GM10266 (cell line): ENCODE measurements around the gene BRMS1L.

Experiments used
- DNase-seq: peaks from one replicate; pipeline ENCODE4 v3.0.0; 2012; ENCODE audit errors: extremely low spot score
- TF ChIP-seq, protein P1 (sequence below): IDR thresholded peaks from 2 replicates; pipeline ENCODE4 v1.5.1; 2012; ENCODE audit warnings: mild to moderate bottlenecking, low read depth; ENCODE audit not compliant: control insufficient read depth, insufficient read depth; ENCODE audit errors: missing control alignments

The BRMS1L gene

DNA sequence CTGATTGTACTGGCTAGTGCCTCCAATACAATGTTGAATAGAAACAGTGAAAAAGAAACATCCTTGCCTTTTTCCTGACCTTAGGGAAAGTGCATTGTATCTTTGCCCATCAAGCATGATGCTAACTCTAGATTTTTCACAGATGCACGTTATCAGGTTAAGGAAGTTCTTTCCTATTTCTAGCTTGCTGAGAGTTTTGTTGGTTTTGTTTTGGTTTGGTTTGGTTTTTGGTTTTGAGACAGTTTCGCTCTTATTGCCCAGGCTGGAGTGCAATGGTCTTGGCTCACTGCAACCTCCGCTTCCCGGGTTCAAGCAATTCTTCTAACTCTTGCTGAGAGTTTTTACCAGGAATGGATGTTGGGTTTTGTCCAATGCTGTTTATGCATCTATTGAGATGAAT is 89.0 kb downstream of the BRMS1L start:
- TF ChIP-seq, protein P1, sequence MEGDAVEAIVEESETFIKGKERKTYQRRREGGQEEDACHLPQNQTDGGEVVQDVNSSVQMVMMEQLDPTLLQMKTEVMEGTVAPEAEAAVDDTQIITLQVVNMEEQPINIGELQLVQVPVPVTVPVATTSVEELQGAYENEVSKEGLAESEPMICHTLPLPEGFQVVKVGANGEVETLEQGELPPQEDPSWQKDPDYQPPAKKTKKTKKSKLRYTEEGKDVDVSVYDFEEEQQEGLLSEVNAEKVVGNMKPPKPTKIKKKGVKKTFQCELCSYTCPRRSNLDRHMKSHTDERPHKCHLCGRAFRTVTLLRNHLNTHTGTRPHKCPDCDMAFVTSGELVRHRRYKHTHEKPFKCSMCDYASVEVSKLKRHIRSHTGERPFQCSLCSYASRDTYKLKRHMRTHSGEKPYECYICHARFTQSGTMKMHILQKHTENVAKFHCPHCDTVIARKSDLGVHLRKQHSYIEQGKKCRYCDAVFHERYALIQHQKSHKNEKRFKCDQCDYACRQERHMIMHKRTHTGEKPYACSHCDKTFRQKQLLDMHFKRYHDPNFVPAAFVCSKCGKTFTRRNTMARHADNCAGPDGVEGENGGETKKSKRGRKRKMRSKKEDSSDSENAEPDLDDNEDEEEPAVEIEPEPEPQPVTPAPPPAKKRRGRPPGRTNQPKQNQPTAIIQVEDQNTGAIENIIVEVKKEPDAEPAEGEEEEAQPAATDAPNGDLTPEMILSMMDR: no peak
- DNase-seq: no peak

DNA sequence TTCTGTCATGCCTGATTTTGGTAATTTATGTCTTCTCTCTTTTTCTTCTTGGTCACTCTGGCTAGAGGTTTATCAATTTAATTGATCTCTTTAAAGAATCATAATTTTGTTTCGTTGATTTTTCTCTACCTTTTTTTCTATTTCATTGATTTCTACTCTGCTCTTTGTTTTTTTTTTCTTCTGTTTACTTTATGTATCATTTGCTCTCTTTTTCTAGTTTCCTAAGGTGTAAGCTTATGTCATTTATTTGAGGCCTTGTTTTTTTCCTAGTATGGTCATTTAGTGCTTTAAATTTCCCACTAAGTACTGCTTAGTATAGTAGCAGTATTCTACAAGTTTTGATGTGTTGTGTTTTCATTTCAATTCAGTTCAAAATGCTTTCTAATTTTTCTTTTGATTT is 89.6 kb downstream of the BRMS1L start:
- TF ChIP-seq, protein P1: no peak
- no peak for DNase-seq
